ENCODE data around the gene ZKSCAN3.

DNA sequence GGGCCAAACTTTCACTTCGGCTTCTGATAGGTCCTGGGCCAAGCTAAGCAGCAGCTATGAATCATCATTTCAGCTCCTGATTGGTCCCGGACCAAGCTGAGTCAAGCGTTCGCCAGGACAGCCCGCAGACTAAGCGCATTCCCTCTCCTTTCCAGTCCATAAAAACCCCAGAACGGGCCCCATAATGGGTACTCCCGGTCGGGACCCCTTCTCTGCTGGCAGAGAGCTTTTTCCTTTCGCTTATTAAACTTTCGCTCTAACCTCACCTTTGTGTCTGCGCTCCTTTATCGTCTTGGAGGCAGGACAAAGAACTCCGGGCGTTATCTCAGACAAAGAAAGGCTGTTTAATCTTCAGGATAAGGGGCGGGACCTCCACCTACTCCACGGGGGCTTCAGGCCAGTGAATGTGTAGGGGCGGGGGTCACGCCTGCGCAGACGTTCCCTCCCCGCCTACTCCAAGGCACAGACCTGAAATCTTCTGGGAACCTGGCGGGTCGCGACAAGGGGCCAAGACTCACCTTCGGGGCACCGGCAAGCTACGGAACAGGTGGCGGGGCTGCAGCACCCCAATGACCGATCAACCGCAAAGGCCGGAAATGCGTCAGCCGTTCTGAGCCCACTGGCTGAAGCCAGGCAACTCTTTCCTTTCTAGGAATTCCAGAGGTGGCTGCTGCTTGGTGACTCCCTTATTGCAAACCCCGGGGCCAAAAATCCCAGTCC lies 14.0 kb upstream of the ZKSCAN3 start, which contains the start of gene ZSCAN31:
- TF ChIP-seq, protein P1, sequence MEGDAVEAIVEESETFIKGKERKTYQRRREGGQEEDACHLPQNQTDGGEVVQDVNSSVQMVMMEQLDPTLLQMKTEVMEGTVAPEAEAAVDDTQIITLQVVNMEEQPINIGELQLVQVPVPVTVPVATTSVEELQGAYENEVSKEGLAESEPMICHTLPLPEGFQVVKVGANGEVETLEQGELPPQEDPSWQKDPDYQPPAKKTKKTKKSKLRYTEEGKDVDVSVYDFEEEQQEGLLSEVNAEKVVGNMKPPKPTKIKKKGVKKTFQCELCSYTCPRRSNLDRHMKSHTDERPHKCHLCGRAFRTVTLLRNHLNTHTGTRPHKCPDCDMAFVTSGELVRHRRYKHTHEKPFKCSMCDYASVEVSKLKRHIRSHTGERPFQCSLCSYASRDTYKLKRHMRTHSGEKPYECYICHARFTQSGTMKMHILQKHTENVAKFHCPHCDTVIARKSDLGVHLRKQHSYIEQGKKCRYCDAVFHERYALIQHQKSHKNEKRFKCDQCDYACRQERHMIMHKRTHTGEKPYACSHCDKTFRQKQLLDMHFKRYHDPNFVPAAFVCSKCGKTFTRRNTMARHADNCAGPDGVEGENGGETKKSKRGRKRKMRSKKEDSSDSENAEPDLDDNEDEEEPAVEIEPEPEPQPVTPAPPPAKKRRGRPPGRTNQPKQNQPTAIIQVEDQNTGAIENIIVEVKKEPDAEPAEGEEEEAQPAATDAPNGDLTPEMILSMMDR (IDR thresholded peaks at IDR 0.05): no peak
- TF ChIP-seq POLR2A (IDR thresholded peaks at IDR 0.05): peak; percentile 60 to 78
